DOHH2 (cell line): ENCODE measurements around the gene DDN.

Experiments used
- CTCF ChIP-seq: fragments of 200-600 bp; sonication (generic); IDR thresholded peaks from one replicate; pipeline ENCODE4 v1.5.1; 2014; ENCODE audit warnings: antibody characterized with exemption, mild to moderate bottlenecking, low read depth, low read length; ENCODE audit not compliant: poor library complexity, severe bottlenecking
- EZH2phosphoT487 ChIP-seq: fragments of 200-600 bp; sonication (generic); IDR thresholded peaks from 2 replicates; pipeline ENCODE4 v1.6.1; 2017; ENCODE audit warnings: borderline replicate concordance, mild to moderate bottlenecking, antibody characterized with exemption, low read length, moderate library complexity, mixed read lengths

GRCh38 chr12:48946943-48947342 lies 52.2 kb downstream of the DDN start:
- TF ChIP-seq CTCF (no peak), EZH2phosphoT487 (no peak)
